ENCODE measurements around the gene MECR.

MECR gene

GRCh38 chr1:29197993-29198392, 32.7 kb downstream of the MECR start:
- no peak for TF ChIP-seq SIN3A (IDR thresholded peaks at IDR 0.05; ENCODE audit: borderline replicate concordance, insufficient read depth, low read length)
- no peak for TF ChIP-seq REST (IDR thresholded peaks at IDR 0.05; ENCODE audit: insufficient read depth in 1 of 2, low read depth in 2 of 2, low read length in 2 of 2)
- TF ChIP-seq TAF1 (IDR thresholded peaks at IDR 0.05; ENCODE audit: borderline replicate concordance, insufficient read depth, low read length), result no peak
- TF ChIP-seq FOXP2 (optimal IDR thresholded peaks at IDR 0.05; ENCODE audit: borderline replicate concordance, extremely low read depth, extremely low read length, insufficient read depth), result no peak
- TF ChIP-seq POLR2AphosphoS5 (IDR thresholded peaks at IDR 0.05; ENCODE audit: low read depth, low read length), result no peak

- TF ChIP-seq POLR2AphosphoS5 (IDR thresholded peaks at IDR 0.05; ENCODE audit: low read depth, low read length), result no peak
- TF ChIP-seq REST (IDR thresholded peaks at IDR 0.05; ENCODE audit: insufficient read depth in 1 of 2, low read depth in 2 of 2, low read length in 2 of 2), result no peak
- TF ChIP-seq SIN3A (IDR thresholded peaks at IDR 0.05; ENCODE audit: borderline replicate concordance, insufficient read depth, low read length), result no peak
- TF ChIP-seq FOXP2 (optimal IDR thresholded peaks at IDR 0.05; ENCODE audit: borderline replicate concordance, extremely low read depth, extremely low read length, insufficient read depth), result no peak
- no peak for TF ChIP-seq TAF1 (IDR thresholded peaks at IDR 0.05; ENCODE audit: borderline replicate concordance, insufficient read depth, low read length)
Measured at GRCh38 chr1:29197590-29197924, 33.2 kb downstream of the MECR start.

- TF ChIP-seq FOXP2 (optimal IDR thresholded peaks at IDR 0.05; ENCODE audit: borderline replicate concordance, extremely low read depth, extremely low read length, insufficient read depth) (no peak), REST (IDR thresholded peaks at IDR 0.05; ENCODE audit: insufficient read depth in 1 of 2, low read depth in 2 of 2, low read length in 2 of 2) (no peak), SIN3A (IDR thresholded peaks at IDR 0.05; ENCODE audit: borderline replicate concordance, insufficient read depth, low read length) (no peak), TAF1 (IDR thresholded peaks at IDR 0.05; ENCODE audit: borderline replicate concordance, insufficient read depth, low read length) (no peak), POLR2AphosphoS5 (IDR thresholded peaks at IDR 0.05; ENCODE audit: low read depth, low read length) (no peak)
Measured at GRCh38 chr1:29196863-29197589, 33.7 kb downstream of the MECR start.

GRCh38 chr1:29195881-29196291, 34.8 kb downstream of the MECR start:
- TF ChIP-seq REST (IDR thresholded peaks at IDR 0.05; ENCODE audit: insufficient read depth in 1 of 2, low read depth in 2 of 2, low read length in 2 of 2), result no peak

GRCh38 chr1:29193879-29194455, 36.8 kb downstream of the MECR start:
- TF ChIP-seq FOXP2 (optimal IDR thresholded peaks at IDR 0.05; ENCODE audit: borderline replicate concordance, extremely low read depth, extremely low read length, insufficient read depth), result no peak
- TF ChIP-seq REST (IDR thresholded peaks at IDR 0.05; ENCODE audit: insufficient read depth in 1 of 2, low read depth in 2 of 2, low read length in 2 of 2), result no peak
- no peak for TF ChIP-seq SIN3A (IDR thresholded peaks at IDR 0.05; ENCODE audit: borderline replicate concordance, insufficient read depth, low read length)
- TF ChIP-seq POLR2AphosphoS5 (IDR thresholded peaks at IDR 0.05; ENCODE audit: low read depth, low read length), result no peak
- no peak for TF ChIP-seq TAF1 (IDR thresholded peaks at IDR 0.05; ENCODE audit: borderline replicate concordance, insufficient read depth, low read length)

Data from PFSK-1 (cell line).